Keratinocyte (primary cell): ENCODE data around the gene FRMD3.

Experiments used
- EZH2 ChIP-seq: IDR thresholded peaks from one replicate; pipeline ENCODE4 v1.6.1; 2012; ENCODE audit warnings: inconsistent platforms, mild to moderate bottlenecking, low read length, moderate library complexity
- TF ChIP-seq, protein P1 (sequence below), 3 experiments: IDR thresholded peaks in 1 of 3; conservative IDR thresholded peaks in 1 of 3; optimal IDR thresholded peaks in 1 of 3; 2 replicates in 2 of 3; 3 replicates in 1 of 3; pipeline versions ENCODE3 to v1.5.1; 2011; ENCODE audit warnings: low read length in 3 of 3, mild to moderate bottlenecking in 3 of 3, moderate library complexity in 2 of 3, control low read depth in 1 of 3, inconsistent platforms in 1 of 3; ENCODE audit not compliant: insufficient read depth in 2 of 3; ENCODE audit errors: extremely low read depth in 1 of 3

- TF ChIP-seq, protein P1, sequence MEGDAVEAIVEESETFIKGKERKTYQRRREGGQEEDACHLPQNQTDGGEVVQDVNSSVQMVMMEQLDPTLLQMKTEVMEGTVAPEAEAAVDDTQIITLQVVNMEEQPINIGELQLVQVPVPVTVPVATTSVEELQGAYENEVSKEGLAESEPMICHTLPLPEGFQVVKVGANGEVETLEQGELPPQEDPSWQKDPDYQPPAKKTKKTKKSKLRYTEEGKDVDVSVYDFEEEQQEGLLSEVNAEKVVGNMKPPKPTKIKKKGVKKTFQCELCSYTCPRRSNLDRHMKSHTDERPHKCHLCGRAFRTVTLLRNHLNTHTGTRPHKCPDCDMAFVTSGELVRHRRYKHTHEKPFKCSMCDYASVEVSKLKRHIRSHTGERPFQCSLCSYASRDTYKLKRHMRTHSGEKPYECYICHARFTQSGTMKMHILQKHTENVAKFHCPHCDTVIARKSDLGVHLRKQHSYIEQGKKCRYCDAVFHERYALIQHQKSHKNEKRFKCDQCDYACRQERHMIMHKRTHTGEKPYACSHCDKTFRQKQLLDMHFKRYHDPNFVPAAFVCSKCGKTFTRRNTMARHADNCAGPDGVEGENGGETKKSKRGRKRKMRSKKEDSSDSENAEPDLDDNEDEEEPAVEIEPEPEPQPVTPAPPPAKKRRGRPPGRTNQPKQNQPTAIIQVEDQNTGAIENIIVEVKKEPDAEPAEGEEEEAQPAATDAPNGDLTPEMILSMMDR (optimal IDR thresholded peaks at IDR 0.05 in 1 of 3, IDR thresholded peaks at IDR 0.05 in 1 of 3, conservative IDR thresholded peaks at IDR 0.05 in 1 of 3; ENCODE audit: extremely low read depth in 1 of 3, insufficient read depth in 2 of 3, low read length in 3 of 3), result no peak
- no peak for TF ChIP-seq EZH2
Measured at GRCh38 chr9:83432104-83432627, 106.0 kb downstream of the FRMD3 start.
